COR-L47 (cell line): ENCODE results near the gene THSD4.
"Not testable (repeated sequence)": the region's sequence is repeated elsewhere in the genome, so short reads cannot be mapped to it uniquely, and the experiment has no call there.

Experiments used
- DNase-seq: peaks from one replicate; lab custom pipeline; 2025; lab: John Stamatoyannopoulos, UW

Gene THSD4

GRCh38 chr15:71386448-71387236 lies 271.4 kb downstream of the THSD4 start:
- no peak for DNase-seq

- no peak for DNase-seq
Observed at GRCh38 chr15:71387810-71388209, 272.5 kb downstream of the THSD4 start.

- DNase-seq = no peak
Observed at GRCh38 chr15:71390096-71390495, 274.8 kb downstream of the THSD4 start.

GRCh38 chr15:71391421-71392088 lies 276.3 kb downstream of the THSD4 start:
- DNase-seq = no peak

GRCh38 chr15:71392861-71393283 lies 277.6 kb downstream of the THSD4 start:
- no peak for DNase-seq

- DNase-seq = no peak
Observed at GRCh38 chr15:71393383-71393782, 278.1 kb downstream of the THSD4 start.

- DNase-seq = no peak
Observed at GRCh38 chr15:71396536-71397125, 281.4 kb downstream of the THSD4 start.

GRCh38 chr15:71397377-71397776 lies 282.1 kb downstream of the THSD4 start:
- no peak for DNase-seq

GRCh38 chr15:71400294-71400693 lies 285.0 kb downstream of the THSD4 start:
- no peak for DNase-seq

GRCh38 chr15:71401728-71402127 lies 286.5 kb downstream of the THSD4 start:
- DNase-seq = not testable (repeated sequence)

GRCh38 chr15:71409541-71409940 lies 294.3 kb downstream of the THSD4 start:
- DNase-seq = no peak

GRCh38 chr15:71410347-71410746 lies 295.1 kb downstream of the THSD4 start:
- no peak for DNase-seq

- no peak for DNase-seq
Observed at GRCh38 chr15:71411538-71412482, 296.5 kb downstream of the THSD4 start.

- no peak for DNase-seq
Observed at GRCh38 chr15:71413419-71413818, 298.1 kb downstream of the THSD4 start.

- DNase-seq = no peak
Observed at GRCh38 chr15:71414853-71415252, 299.6 kb downstream of the THSD4 start.

- DNase-seq = no peak
Observed at GRCh38 chr15:71422530-71423259, 307.4 kb downstream of the THSD4 start.

GRCh38 chr15:71424765-71425164 lies 309.5 kb downstream of the THSD4 start:
- no peak for DNase-seq

GRCh38 chr15:71425388-71425787 lies 310.1 kb downstream of the THSD4 start:
- no peak for DNase-seq

- no peak for DNase-seq
Observed at GRCh38 chr15:71426792-71427191, 311.5 kb downstream of the THSD4 start.

GRCh38 chr15:71430782-71431181 lies 315.5 kb downstream of the THSD4 start:
- DNase-seq = no peak
